IMR-90 (cell line): ENCODE measurements around the gene PRR16. TPM values are rescaled to one million over a fixed set of nuclear protein-coding genes. Genes with fewer than 3 reads are reported as not detected.

Experiments
- ATAC-seq: fragments of 200-7000 bp; cut with Tn5 transposase; 2 replicates; pipeline ENCODE4 v1.9.1; 2020; ENCODE audit warnings: low read depth, mild to moderate bottlenecking, moderate library complexity
- BruUV-seq: library from RNA; stranded (reverse); fragments of 400-500 nt; replicated peaks from 2 replicates; lab custom pipeline; 2021; lab: Mats Ljungman, UMichigan
- CTCF ChIA-PET: fragments of 300-600 bp; formaldehyde crosslinking; extraction: SDS; loops from one replicate; lab custom pipeline; 2021; ENCODE audit warnings: antibody characterized with exemption; lab: Yijun Ruan, JAX
- POLR2A ChIA-PET: fragments of 300-600 bp; sonication (Branson Sonifier 250); formaldehyde crosslinking; loops from one replicate; lab custom pipeline; 2022; ENCODE audit warnings: antibody characterized with exemption; ENCODE audit not compliant: unreplicated experiment; lab: Charles Lee
- DNase-seq: peaks from one replicate; pipeline ENCODE4 v3.0.0; 2013
- H2AFZ ChIP-seq: replicated peaks from 2 replicates; pipeline ENCODE3; 2013; ENCODE audit warnings: low read length, mild to moderate bottlenecking; ENCODE audit not compliant: poor library complexity
- H2AK5ac ChIP-seq: 2 replicates; pipeline ENCODE4 v1.6.1; 2013; ENCODE audit warnings: low read depth, low read length, inconsistent platforms
- H2AK9ac ChIP-seq: replicated peaks from 2 replicates; pipeline ENCODE3; 2013; ENCODE audit warnings: mild to moderate bottlenecking, low read depth, low read length, moderate library complexity; ENCODE audit not compliant: poor library complexity
- H2BK120ac ChIP-seq: 2 replicates; pipeline ENCODE4 v1.6.1; 2013; ENCODE audit warnings: low read depth, low read length, inconsistent platforms
- H2BK15ac ChIP-seq: 3 replicates; pipeline ENCODE4 v1.6.1; 2013; ENCODE audit warnings: low read depth, low read length, inconsistent platforms
- H2BK20ac ChIP-seq: 2 replicates; pipeline ENCODE4 v1.6.1; 2013; ENCODE audit warnings: low read depth, mild to moderate bottlenecking, inconsistent platforms, low read length, moderate library complexity
- H2BK5ac ChIP-seq: 2 replicates; pipeline ENCODE4 v1.6.1; 2013; ENCODE audit warnings: mild to moderate bottlenecking, low read depth, low read length, inconsistent platforms; ENCODE audit not compliant: poor library complexity, severe bottlenecking
- H3K14ac ChIP-seq: replicated peaks from 2 replicates; pipeline ENCODE4 v1.6.1; 2013; ENCODE audit warnings: low read depth, low read length, inconsistent platforms
- H3K18ac ChIP-seq: 2 replicates; pipeline ENCODE4 v1.6.1; 2013; ENCODE audit warnings: low read depth, low read length, control low read depth
- H3K23ac ChIP-seq: 2 replicates; pipeline ENCODE4 v1.6.1; 2013; ENCODE audit warnings: low read depth, low read length, inconsistent platforms
- H3K27ac ChIP-seq: 2 replicates; pipeline ENCODE4 v1.5.1; 2013; ENCODE audit warnings: mild to moderate bottlenecking, control low read depth, low read length; ENCODE audit not compliant: insufficient read depth
- H3K27me3 ChIP-seq: 2 replicates; pipeline ENCODE4 v1.6.1; 2013; ENCODE audit warnings: low read length; ENCODE audit not compliant: control insufficient read depth, insufficient read depth
- H3K36me3 ChIP-seq: 2 replicates; pipeline ENCODE4 v1.6.1; 2013; ENCODE audit warnings: low read length, mixed read lengths; ENCODE audit not compliant: control insufficient read depth, insufficient read depth
- H3K4ac ChIP-seq: 2 replicates; pipeline ENCODE4 v1.6.1; 2013; ENCODE audit warnings: low read depth, low read length, inconsistent platforms
- H3K4me1 ChIP-seq: 2 replicates; pipeline ENCODE4 v1.6.1; 2013; ENCODE audit warnings: low read length, mixed read lengths; ENCODE audit not compliant: control insufficient read depth, insufficient read depth
- H3K4me2 ChIP-seq: 2 replicates; pipeline ENCODE4 v1.6.1; 2013; ENCODE audit warnings: low read depth, mild to moderate bottlenecking, control low read depth, low read length, moderate library complexity
- H3K4me3 ChIP-seq: 2 replicates; pipeline ENCODE4 v1.5.1; 2013; ENCODE audit warnings: low read depth, mild to moderate bottlenecking, control low read depth, low read length, moderate library complexity; ENCODE audit not compliant: insufficient read depth
- H3K56ac ChIP-seq: 2 replicates; pipeline ENCODE4 v1.6.1; 2013; ENCODE audit warnings: low read length, inconsistent platforms; ENCODE audit not compliant: insufficient read depth; ENCODE audit errors: extremely low read depth
- H3K79me1 ChIP-seq, 2 experiments: 2 replicates each; pipeline ENCODE4 v1.6.1; 2013; ENCODE audit warnings: low read length in 2 of 2, inconsistent platforms in 1 of 2, low read depth in 1 of 2
- H3K9ac ChIP-seq: 2 replicates; pipeline ENCODE4 v1.6.1; 2013; ENCODE audit warnings: low read depth, low read length, control low read depth
- H3K9me1 ChIP-seq: 2 replicates; pipeline ENCODE4 v1.6.1; 2013; ENCODE audit warnings: low read length, inconsistent platforms; ENCODE audit not compliant: insufficient read depth
- H3K9me3 ChIP-seq: 2 replicates; pipeline ENCODE4 v1.6.1; 2013; ENCODE audit warnings: low read length; ENCODE audit not compliant: control insufficient read depth, insufficient read depth
- H4K20me1 ChIP-seq: 2 replicates; pipeline ENCODE4 v1.6.1; 2013; ENCODE audit warnings: low read length, inconsistent platforms; ENCODE audit not compliant: insufficient read depth
- H4K5ac ChIP-seq: 2 replicates; pipeline ENCODE4 v1.6.1; 2013; ENCODE audit warnings: mild to moderate bottlenecking, low read depth, low read length, control low read depth
- H4K8ac ChIP-seq, 2 experiments: 2 replicates each; pipeline ENCODE4 v1.6.1; 2013; ENCODE audit warnings: low read depth in 2 of 2, low read length in 2 of 2, control low read depth in 1 of 2, inconsistent platforms in 1 of 2
- H4K91ac ChIP-seq: 2 replicates; pipeline ENCODE4 v1.6.1; 2013; ENCODE audit warnings: low read depth, low read length, inconsistent platforms; ENCODE audit not compliant: insufficient read depth
- RAD21 ChIP-seq: IDR thresholded peaks from 2 replicates; pipeline ENCODE4 v1.6.1; 2012; ENCODE audit warnings: low read length, improper control_type of control experiment
- WGBS, 2 experiments: methylation state at CpG; one replicate each; pipeline versions ENCODE4 v1.1.5 to v1.1.7; 2013; ENCODE audit warnings: missing lambda C conversion rate in 2 of 2; ENCODE audit not compliant: insufficient read length in 1 of 2; ENCODE audit errors: extremely low coverage in 2 of 2; 5-methylcytosine and 5-hydroxymethylcytosine counted together
- dilution Hi-C: fragments of 300-500 bp; cut with HindIII; formaldehyde crosslinking; loops from one replicate; pipeline ENCODE4 v1.14.3; 2018; ENCODE audit warnings: low sequenced_read_pairs; ENCODE audit not compliant: unreplicated experiment
- in situ Hi-C: fragments of 300-500 bp; cut with MboI; formaldehyde crosslinking; loops from 3 replicates; pipeline ENCODE4 v1.14.3; 2019; ENCODE audit warnings: low sequenced_read_pairs, inconsistent platforms, mixed read lengths
- intact Hi-C: fragments of 100-400 bp; cut with micrococcal nuclease; formaldehyde crosslinking; loops from 2 replicates; pipeline ENCODE4 v1.10.0; 2022
- polyA plus RNA-seq, 3 experiments: library from polyadenylated mRNA; depleted of rRNA; stranded (reverse); fragments of >200 nt; gene quantifications; 2 replicates each; pipeline ENCODE4 v1.2.3, GENCODE V29; 2012; ENCODE audit warnings: low replicate concordance in 1 of 3
- total RNA-seq: library from RNA; depleted of rRNA; stranded (reverse); fragments of >200 nt; gene quantifications from 2 replicates; pipeline ENCODE4 v1.2.3, GENCODE V29; 2012
- TF ChIP-seq, protein P1 (sequence below): conservative IDR thresholded peaks from 2 replicates; pipeline ENCODE4 v1.5.1; 2012; ENCODE audit warnings: mild to moderate bottlenecking, low read depth, low read length, improper control_type of control experiment

The PRR16 gene
- total and polyA plus RNA-seq, 2 of the 4 experiments (the other 2 are of a cell fraction): 9.9 to 45.2 TPM

DNA sequence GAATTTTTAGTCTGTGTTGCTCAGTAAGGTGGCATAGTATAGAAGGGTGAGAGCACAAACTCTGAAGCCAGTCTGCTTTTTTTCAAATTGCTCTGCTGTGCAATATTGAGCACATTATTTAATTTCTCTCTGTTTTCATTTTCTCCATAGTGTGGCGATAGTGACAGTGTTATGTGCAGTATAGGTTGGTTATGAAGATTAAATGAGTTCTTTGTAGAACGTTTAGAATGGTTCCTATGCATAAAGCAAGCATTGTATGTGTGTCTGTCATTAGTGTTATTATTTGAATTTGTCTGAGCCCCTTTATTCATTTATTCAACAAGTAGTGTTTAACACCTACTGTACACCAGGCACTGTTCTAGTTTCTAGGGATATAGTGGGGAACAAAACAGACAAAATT, 9.2 kb downstream of the PRR16 start:
- Histone ChIP-seq H4K20me1 (peaks cover 4% of the 10 kb centered on the region; the same call in 1 of the 2 replicates), H2BK120ac (no peak overlapping the region), H3K23ac (no peak overlapping the region), H4K8ac (no peak overlapping the region), H3K9me1 (no peaks in the 10 kb centered on the region), H3K4me1 (peaks cover 5% of the 10 kb centered on the region; the same call in 1 of the 2 replicates), H3K9me3 (no peaks in the 10 kb centered on the region), H3K4ac (no peak overlapping the region), H3K4me3 (no peak overlapping the region), H3K4me2 (no peak overlapping the region), H2BK20ac (no peak overlapping the region), H3K56ac (no peak overlapping the region), H3K14ac (no peak overlapping the region), H4K91ac (no peak overlapping the region), H4K5ac (no peak overlapping the region), H3K27ac (no peak overlapping the region), H2AK9ac (no peak overlapping the region), H3K36me3 (no peaks in the 10 kb centered on the region), H2AK5ac (no peak overlapping the region), H2BK5ac (no peak overlapping the region), H3K9ac (no peak overlapping the region), H3K18ac (no peak overlapping the region), H3K27me3 (no peaks in the 10 kb centered on the region), H2AFZ (no peak overlapping the region), H2BK15ac (no peak overlapping the region), H3K79me1 (peaks cover 26 to 40% of the 10 kb centered on the region in 2 experiments; a peak in 3 of 4 replicates)
- DNase-seq (no peak), ATAC-seq (no peak)
- 0 out of 2 replicates have a peak, but pooled peaks have one; percentile 10 for TF ChIP-seq RAD21
- TF ChIP-seq, protein P1, sequence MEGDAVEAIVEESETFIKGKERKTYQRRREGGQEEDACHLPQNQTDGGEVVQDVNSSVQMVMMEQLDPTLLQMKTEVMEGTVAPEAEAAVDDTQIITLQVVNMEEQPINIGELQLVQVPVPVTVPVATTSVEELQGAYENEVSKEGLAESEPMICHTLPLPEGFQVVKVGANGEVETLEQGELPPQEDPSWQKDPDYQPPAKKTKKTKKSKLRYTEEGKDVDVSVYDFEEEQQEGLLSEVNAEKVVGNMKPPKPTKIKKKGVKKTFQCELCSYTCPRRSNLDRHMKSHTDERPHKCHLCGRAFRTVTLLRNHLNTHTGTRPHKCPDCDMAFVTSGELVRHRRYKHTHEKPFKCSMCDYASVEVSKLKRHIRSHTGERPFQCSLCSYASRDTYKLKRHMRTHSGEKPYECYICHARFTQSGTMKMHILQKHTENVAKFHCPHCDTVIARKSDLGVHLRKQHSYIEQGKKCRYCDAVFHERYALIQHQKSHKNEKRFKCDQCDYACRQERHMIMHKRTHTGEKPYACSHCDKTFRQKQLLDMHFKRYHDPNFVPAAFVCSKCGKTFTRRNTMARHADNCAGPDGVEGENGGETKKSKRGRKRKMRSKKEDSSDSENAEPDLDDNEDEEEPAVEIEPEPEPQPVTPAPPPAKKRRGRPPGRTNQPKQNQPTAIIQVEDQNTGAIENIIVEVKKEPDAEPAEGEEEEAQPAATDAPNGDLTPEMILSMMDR: no peak
- intact Hi-C loops (no loop called here), dilution Hi-C loops (no loop called here), in situ Hi-C loops (loop anchor here (25.0 kb wide), 1 partner anchor 1489 kb away; the partner anchor contains the start of gene SRFBP1)
- CTCF ChIA-PET: no interaction called here
- BruUV-seq: no TSS peak
- no CpG with 5 or more reads among the region's 2 CpGs for WGBS, 2 experiments
- POLR2A ChIA-PET: no interaction called here
